Endometrium (tissue), 2 donors: ENCODE results near the gene SNAPC4.

Experiments
- FAIRE-seq: peaks from 2 replicates; lab custom pipeline; 2012; peaks lifted over from hg19 to GRCh38; lab: Jason Lieb, UNC
- donor health status: control.
- donor health status: control.

Gene SNAPC4

DNA sequence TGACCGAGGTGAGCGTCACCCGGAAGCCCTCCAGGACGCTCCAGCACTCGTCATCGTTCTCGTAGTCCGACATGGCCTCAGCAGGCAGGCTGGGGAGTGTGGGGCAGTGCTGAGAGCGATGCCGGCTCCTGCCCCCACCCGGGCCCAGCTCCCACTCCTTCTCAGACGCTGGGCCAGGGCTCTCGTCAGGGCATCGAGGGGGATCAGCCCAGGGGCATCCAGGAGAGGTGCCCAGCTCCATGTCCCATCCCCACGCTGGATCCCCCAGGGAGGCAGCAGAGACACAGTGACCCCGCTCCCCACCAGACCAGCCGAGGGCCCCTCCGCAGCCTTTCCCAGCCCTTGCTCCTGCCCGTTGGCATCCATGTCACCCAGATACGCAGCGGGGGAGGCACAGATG is 28.0 kb downstream of the SNAPC4 start:
- FAIRE-seq, result no peak

DNA sequence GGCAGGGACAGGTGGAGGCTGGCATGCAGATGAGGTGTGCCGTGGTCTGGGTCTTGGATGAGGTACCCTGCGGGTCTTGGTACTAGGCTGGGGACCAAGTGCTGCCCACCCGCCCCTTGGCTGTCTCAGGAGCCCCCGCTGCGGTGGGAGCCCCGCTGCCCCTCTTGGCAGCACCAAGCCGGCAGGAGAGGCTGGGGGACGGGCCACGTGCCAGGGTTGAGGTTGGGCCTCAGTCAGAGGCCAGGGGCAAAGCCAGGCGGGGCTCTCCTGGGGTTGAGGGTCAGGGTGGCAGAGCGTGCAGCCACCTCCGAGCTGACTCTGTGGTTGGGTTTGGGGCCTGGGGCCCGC is 28.5 kb downstream of the SNAPC4 start:
- FAIRE-seq, result no peak

DNA sequence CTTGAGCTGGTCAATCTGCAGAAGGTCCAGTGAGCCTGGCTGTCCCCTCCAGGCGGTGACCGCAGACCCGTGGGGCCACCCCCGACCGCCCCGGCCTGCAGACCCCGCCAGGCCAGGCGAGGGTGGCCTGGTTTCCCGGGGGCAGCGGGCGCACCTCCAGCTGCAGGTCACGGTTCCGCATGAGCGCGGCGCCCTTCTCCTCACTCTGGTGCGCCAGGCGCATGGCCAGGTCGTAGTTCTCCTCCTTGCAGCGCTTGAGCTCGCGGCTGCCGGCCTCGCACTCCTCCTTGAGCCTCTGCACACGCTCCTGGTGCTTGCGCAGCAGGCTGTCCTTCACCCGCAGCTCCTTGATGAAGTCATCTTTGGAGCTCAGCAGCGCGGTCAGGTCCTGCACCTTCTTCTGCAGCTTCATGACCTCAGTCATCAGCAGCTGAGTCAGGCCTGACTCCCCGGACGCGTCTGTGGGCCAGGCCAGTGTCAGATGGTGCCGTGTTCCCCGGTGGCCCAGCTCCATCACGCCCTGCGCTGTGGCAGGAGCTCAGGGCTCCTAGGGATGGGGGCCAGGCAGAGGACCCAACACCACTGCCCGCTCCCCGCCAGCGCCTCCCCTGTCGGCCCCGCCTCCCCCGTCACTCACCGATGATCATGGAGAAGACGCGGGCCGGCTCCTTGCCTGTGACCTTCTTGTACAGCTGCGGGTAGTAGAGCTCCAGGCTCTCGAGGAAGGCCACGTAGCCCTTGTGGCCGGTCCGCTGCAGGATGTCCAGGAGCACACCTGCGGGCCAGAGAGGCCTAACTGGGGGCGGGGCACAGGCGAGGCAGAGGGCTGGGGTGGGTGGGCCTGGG is 29.1 kb downstream of the SNAPC4 start:
- FAIRE-seq, result no peak

DNA sequence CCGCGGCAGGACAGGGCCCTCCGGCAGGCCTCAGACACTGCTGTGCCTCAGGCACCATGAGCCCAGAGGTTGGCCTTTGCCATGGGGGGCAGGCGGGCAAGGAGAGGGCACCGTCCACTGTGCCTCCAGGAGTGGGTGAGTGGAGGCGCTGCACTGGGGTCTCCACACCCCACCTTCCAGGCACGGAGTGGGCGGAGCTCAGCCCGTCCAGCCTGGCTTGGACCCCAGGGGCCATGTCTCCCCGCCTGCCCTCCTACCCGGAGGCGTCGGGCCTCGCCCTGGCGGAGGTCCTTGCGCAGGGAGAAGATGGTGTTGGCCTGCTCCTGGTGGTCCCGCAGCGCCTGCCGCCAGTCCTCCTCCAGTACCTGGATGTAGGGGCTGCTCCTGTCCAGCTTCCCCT is 29.9 kb downstream of the SNAPC4 start:
- no peak for FAIRE-seq

DNA sequence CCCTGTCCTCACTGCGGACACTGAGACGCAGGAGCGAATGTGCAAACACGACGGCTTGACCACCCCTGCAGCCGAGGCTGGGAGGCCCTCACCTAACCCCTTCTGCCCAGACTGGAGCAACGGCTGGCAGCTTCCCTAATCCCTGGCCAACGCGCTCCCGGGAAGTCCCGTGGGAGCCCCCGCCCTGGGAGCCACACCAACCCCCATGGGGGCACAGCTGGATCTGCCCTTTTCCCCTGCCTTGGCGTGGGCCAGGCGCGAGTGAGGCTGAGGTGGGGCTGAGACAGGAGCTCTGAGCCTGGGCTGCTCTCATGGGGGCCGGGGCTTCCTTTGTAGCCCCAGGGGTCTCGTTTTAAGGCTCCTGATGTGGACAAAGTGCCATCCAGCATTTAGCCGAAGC is 31.8 kb downstream of the SNAPC4 start:
- FAIRE-seq, result no peak

DNA sequence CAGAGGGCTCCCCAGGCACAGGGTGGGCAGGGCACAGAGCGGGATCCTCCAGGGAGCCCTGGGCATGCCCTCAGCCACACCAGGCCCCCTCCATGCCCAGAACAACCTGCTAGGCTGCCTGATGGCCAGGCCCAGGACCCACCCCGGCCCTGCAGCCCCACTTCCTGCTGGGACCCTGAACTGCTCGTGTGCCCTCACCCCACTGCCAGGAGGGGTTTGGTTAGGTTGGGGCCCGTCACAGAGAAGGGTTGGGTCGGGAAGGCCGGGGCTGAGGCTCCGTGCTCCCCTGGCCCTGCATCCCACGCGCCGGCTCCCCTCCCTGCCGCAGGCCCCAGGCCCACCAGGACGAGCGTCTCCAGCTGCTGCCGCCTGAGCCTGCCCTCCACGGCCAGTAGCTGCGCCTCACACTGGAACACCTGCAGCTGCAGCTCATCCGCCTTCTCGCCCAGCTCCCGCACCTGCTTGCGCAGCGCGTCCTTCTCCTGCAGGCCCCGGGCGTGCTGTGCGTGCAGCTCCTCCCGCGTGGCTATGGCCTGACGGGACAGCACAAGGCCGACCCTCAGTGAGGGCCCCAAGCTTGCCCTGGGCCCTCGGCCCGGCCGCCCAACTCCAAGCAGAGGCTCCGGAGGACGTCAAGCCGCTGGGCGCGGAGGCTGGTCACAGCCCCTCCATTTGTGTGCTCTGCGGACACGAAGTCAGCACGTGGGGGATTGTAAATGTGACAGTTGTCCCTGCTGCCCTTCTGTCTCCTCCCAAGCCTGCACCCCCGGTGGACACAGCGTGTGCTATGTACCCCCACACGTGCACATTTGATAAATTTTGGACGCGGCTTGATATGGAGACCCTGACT is 32.4 kb downstream of the SNAPC4 start:
- FAIRE-seq, result no peak

DNA sequence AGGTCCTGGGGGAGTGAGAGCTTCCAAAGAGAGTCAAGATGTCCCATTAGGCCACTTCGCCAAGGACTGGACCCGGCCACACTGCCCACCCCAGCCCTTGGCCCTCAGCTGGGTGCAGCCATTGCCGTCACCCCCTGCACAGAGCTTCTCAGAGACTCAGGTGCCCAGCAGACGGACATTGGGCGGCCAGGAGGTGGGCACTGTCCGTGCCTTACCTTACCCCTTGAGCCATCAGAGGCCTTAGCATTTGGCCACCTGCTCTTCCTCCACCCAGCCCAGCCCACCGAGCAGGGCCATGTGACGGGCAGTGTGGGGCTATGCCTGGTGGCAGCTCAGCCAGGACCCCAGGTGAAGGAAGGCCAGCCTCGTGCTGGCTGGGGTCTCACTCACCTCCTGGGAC is 33.1 kb downstream of the SNAPC4 start:
- no peak for FAIRE-seq

DNA sequence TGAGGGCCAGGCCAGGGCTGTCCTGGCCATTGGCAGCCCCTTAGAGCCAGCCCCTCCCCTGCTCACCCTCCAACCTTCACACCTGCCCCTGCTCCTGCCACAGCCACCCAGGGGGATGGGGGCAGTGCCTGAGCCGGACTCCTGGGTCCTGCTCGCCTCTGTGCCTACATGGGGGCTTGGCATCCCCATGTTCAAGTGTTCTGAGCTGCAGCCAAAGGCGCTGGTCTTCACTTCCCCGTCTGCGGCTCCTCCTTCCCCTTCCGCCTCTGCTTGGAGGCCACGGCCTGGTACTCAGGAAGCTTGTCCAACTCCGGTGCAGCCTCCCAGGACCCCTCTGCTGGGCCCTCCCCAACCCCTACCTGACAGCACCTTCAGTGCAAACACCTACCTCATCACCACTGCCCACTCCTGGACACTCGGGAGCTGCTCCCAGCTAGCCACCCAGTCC is 34.2 kb downstream of the SNAPC4 start:
- no peak for FAIRE-seq

DNA sequence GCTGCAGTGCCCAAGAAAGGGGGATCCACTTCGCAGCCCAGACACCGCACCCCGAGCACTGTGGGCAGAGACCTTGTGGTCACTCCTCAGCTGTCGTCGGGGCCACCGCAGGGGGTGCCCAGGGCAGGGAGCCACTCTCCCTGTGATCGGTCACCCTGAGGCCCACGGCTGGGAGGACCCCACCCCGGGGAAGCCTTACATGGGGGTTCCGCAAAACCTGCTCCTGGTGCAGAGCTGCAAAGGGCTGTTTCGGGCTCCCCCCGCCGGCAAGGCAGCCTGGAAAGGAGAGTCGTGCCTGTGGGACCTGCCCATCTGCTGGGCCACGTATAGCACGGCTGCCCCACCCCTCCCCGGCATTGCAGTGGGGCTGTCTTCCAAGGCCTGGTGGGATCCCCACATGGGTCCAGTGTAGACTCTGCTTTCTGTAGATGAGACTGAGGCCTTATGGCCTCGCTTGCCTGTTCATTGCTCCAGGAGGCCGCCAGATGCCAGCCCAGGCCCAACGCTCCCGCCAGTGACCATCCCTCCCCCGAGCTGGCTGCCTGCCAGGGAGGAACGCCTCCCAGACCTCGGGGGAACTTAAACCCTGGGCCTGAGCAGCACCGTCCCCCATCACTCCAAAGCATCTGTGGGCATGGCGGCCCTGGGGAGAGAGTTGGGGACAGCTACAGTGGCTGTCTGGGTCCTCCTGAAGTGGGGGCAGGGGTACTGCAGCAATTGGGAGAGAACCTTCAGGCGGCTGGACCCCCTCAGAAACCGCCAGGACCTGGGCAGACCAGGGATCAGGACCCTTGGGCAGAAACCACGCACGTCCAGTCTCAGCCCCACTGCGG is 34.8 kb downstream of the SNAPC4 start:
- no peak for FAIRE-seq

DNA sequence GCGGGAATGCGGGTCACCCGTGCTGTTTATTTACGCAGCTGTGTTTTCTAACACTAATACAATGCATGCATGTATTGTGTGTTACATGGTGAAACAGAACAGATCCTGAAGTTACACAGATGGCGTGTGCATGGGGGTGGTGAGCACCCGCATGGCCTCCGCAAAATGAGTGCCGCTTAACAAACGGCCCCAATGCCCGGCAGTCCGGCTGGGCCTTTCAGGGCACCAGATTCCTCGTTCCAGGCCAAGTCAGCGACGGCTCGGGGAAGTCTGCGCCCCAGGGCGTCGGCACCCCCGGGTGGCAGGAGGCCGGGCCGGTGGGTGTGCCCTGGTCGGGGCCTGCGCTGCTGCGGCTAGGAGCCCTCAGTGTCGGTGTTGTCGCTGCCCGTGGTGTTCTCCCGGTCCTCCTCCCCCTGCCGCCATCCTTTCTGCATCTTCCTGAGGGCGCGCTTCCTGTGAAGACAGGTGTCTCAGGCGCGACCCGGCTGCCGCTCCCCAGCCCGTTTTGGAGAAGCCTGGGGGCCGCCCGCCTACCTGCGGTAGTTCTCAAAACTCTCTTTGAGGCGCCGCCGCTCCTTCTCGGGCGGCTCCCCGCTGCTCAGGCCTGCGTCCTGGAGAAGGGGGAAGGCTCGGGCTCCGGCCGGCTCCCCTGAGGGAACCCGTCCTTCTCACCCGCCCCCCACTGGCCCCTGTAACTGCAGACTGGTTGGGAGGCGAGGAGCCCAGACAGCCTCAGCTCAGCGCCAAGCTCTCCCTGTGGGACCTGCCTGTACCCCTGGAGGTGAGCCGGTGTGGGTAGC is 35.8 kb downstream of the SNAPC4 start:
- FAIRE-seq, result no peak

DNA sequence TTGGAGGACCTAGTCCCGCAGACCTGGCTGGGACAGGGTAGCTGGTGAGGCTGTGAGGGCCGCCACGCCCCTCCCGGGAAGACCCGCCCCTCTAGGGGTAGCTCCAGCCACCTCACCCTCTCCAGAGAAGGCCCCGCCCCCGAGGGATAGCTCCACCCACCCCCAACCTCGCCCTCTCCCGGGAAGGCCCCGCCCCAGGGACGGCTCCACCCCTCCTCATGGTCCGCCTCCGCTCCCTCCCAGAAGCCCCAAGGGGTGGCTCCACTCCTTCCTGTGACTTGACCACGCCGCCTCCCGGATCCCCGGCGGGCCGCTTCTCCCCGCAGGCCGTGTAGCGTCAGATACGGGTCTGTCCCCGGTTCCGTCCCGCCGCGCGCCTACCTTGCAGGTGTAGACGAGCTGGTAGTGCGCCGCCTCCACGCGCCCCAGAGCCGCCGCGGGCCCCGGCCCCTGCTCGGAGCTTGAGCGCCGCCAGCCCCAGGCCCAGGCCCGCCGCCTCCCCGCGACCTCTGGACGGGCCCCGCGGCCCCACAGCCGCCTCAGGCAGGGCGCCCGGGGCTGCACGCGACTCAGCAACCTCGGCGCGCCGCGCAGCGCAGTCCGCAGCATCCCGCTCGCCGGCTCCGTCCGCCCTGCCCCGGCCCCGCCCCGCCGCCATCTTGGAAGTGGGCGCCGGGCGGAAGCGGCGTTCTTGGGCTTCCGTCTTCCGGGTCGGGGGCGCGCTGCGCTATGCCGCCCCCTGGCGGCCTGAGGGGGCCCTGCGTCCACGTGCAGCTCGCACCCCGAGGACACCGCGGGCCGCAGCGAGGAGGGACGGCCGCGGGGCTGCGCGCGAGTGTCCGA is 36.6 kb downstream of the SNAPC4 start, which contains the start of gene DNLZ:
Gene DNLZ, minus strand, starts transcription at position 639 of the 843 bp plus-strand sequence. Its CDS starts 30 bp downstream, at position 609.
- no peak for FAIRE-seq

DNA sequence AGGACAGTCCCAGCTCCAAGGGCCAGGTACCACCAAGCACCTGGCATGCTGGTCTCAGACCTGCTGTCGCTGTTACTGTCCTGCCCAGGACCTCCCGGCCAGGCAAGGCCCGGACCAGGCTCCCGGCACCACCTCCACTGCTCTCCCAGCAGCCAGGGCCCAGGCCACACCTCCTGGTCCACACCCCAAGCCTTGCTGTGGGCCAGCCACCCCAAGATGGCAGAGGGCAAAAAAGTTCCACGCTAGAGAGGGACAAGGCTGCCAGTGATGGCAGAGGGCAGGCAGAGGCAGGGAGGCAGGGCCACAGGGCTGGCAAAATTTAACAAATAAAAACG is 37.6 kb downstream of the SNAPC4 start:
- no peak for FAIRE-seq

DNA sequence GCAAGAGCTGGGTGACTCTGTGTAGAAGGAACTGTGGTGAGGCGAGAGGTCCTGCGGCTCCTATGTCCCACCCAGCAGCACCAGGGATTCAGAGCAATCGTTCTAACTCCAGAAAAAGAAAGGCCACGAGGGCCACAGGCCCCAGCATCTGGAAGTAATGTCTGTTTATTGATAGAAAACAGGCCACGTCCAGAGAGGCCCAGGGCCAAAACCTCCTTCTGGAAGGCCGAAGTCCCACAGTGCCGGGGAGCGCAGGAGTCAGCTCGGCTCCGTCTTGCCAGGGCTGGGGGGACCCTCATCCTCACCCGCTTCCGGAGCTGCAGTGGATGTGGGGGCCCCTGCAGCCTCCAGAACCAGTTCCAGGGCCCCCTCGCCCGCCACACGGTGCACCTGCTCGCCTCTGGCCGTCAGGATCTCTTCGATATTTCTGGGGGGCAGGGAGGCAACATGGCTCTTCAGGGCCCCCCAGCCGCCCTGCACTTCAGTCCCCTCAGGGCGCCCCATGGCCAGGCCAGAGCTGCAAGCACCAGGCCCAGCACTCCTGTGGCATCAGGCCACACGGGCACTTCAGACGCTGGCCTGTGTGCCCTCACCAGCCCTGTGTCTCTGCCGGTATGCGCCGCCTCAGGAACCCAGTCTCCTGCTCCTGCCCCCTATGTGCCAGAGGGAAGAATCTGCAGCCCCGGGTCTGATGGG is 38.1 kb downstream of the SNAPC4 start:
- FAIRE-seq, result no peak

DNA sequence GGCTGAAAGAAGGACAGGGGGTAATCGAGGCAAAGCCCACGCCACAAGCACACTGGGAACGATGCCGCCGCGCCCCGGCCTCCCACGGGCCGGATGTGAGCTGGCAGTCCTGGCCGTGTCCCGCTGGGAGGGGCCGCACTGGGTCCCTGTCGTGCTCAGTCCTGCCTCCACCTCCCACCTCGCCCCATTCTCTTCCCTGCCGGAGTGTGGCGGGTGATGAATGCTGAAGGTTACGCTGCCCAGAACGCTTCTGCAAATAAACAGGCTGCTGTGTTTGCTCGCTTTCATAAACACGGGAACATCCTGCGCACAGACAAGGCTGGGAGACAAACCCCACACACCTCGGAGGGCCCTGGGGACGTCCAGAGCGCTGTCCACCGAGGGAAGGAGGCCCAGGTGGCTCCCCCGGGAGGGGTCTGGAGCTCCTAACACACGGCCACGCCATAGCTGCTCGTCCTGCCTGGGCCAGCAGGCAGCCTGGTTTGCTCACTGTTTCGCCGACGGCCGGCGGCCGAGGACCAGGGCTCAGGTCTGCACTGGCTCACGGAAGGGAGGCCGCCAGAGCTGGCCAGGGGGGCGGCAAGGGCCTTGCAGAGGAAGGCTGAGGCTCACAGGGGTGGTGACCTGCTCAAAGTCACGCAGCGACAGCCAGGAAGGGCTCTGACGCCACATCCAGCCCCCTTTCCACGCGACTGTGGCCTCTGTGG is 38.8 kb downstream of the SNAPC4 start:
- no peak for FAIRE-seq

DNA sequence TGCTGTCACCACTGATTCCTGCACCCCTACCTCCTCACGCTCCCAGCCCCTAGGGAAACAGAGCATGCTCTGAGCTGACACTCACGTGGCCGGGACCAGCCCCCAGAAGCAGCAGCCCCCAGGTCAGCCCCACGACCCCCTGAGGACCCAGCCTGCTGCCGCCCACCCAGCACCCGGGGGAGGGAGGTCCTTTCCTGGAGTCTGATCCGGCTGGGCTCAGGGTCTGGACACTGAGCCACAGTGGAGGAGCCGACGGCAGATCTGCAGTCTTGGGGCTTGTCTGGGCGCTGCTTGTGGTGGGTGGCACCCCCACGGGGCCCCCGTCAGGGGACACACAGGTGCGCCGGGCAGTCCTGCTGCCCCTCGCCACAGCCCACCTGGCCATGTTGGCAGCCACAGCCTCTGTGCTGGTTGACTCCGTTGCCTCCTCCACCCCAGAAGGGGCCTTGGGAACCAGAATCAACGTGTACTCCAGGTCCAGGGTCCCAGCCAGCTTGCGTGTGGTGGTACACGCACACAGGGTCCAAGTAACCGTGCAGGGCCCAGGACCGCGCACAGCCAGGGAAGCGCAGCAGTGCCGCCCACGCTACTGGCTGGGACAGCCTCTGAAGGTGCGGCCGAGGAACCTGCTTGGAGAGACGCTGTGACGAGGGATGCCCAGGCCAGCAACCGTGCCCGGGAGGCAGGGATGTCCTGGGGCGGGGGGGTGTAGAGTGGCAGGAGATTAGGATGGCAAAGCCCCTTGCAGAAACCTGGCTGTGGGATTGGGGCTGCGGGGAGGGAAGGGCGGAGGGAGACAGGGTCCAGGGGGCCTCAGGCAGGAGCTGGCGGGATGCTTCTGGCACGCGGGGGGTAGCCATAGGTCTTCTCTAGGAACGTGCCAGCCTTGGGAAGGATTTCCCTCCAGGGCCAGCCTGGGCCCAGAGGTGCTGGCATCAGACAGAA is 39.9 kb downstream of the SNAPC4 start:
- no peak for FAIRE-seq

DNA sequence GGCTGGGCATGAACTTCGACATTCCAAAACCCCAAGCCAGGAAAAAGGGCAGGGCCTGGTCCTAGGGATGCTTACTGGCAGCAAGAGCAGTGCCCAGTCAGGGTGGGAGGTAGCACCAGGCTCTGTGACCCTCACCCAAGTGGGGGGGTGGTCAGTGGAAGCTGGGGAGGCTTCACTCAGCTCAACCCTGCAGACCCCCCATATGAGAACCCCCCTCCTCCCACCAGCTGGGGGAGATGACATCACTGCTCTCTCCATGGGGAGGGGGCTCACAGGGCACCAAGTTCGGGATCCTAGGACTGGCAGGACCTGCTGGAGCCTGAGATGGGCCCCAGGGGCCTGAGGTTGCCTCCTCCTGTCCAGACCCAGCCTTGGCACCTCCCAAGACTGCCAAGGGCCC is 41.1 kb downstream of the SNAPC4 start:
- FAIRE-seq, result no peak

DNA sequence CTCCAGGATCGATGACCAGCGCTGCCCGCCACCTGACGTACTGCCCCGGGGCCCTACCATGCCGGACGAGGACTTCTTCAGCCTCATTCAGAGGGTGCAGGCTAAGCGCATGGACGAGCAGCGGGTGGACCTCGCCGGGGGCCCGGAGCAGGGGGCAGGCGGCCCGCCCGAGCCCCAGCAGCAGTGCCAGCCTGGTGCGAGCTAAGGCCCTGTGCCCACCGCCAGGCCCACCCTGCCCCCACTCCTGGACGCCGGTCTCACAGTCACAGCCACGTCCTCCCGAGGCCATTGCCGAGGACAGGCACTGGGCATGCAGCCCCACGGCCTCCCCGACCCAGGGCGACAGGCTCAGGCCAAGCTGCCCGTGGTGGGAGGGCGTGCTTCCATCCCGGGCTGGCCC is 42.0 kb downstream of the SNAPC4 start:
- no peak for FAIRE-seq

DNA sequence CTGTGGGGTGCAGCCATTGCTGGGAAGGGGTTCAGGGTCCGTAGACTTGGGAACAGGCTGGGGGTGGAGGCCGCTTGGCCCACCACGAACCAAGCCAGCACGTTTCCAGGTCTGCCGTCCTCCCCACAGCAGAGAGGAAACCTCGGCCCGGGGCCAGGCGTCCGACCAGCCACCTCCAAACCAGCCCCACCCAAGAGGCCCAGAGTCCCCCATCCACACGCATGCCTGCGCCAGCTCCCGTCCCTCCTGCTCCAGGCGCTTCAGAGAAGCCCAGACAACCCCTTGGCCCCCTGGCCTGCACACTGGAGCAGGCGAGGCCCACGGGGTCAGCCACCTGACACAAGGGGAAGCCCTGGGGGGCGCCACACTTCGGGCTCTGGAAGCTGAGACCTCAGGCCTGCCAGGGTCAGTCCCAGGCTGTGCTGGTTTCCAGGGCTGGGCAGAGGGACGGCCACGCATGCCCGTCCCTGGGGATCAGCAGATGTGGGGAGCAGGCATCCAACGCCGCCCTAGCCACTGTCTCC is 42.7 kb downstream of the SNAPC4 start:
- no peak for FAIRE-seq
